PC-9 (cell line): ENCODE results near the gene B3GAT3.
"Not testable (repeated sequence)": the region's sequence is repeated elsewhere in the genome, so short reads cannot be mapped to it uniquely, and the experiment has no call there.

Experiments used
- EZH2 ChIP-seq: fragments of 200-600 bp; sonication (generic); IDR thresholded peaks from 2 replicates; pipeline ENCODE4 v1.8.0; 2017; ENCODE audit warnings: antibody characterized with exemption, low read depth
- TF ChIP-seq, protein P1 (sequence below): fragments of 200-600 bp; sonication (generic); conservative IDR thresholded peaks from 2 replicates; pipeline ENCODE4 v1.6.1; 2017; ENCODE audit warnings: mixed run types, antibody characterized with exemption, mild to moderate bottlenecking, moderate library complexity

- TF ChIP-seq, protein P1, sequence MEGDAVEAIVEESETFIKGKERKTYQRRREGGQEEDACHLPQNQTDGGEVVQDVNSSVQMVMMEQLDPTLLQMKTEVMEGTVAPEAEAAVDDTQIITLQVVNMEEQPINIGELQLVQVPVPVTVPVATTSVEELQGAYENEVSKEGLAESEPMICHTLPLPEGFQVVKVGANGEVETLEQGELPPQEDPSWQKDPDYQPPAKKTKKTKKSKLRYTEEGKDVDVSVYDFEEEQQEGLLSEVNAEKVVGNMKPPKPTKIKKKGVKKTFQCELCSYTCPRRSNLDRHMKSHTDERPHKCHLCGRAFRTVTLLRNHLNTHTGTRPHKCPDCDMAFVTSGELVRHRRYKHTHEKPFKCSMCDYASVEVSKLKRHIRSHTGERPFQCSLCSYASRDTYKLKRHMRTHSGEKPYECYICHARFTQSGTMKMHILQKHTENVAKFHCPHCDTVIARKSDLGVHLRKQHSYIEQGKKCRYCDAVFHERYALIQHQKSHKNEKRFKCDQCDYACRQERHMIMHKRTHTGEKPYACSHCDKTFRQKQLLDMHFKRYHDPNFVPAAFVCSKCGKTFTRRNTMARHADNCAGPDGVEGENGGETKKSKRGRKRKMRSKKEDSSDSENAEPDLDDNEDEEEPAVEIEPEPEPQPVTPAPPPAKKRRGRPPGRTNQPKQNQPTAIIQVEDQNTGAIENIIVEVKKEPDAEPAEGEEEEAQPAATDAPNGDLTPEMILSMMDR = not testable (repeated sequence)
- TF ChIP-seq EZH2 = not testable (repeated sequence)
Observed at GRCh38 chr11:62585356-62585755, 36.4 kb downstream of the B3GAT3 start.
